Left hindlimb (tissue), 1 donor: ENCODE results near the gene NAV2.
"Not testable (repeated sequence)": the region's sequence is repeated elsewhere in the genome, so short reads cannot be mapped to it uniquely, and the experiment has no call there.

Experiments used
- DNase-seq: peaks from one replicate; pipeline ENCODE4 v3.0.0-alpha.2; 2018

Gene NAV2

DNA sequence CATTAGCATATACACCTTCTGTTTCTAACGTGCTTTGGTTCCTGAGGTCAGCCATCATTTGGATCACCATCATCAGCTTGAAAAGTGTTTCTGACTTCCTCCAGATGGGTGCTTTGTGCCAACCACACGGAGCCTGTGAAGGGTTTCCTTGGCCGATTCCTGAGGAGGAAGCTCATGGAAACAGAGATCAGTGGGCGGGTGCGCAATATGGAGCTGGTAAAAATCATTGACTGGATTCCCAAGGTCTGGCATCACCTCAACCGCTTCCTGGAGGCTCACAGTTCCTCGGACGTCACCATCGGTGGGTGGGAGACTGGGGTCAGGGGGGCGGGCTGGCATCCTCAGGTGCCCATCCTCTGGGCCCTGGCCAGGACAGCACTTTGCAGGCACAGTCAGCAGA is 392.8 kb downstream of the NAV2 start:
- no peak for DNase-seq

DNA sequence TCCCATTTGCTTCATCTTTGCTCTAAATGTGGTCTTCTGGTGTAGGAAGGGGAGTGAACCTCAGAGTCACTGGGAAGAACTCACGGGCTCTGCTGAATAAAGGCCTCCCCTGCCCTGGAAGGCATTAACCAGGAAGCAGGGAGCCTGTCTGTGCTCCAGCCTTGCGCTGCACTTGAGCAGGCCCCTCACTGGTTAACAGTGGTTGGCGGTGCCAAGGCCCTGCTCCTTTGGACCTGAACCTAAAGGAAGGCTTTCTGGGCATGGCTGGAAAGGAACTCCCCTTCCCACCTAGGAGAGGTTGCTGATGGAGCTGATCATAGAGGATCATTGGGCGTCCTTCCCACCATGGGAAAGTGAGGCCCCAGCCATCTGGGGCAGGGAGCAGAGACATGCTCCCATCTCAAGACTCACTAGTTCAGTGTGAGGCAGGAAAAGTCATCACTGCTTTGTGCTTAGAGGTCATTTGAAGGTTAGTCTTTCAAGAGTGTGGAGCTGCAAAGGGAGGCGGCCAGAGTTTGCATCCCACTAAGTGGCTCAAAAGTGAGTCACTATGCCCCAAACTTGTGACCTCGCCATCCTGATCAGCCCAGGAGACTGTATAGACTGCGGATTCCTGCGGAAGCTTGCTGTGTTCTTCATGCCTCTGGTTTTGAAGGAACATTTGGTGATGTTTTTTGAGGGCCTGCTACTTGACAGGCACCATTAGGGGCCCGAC is 397.3 kb downstream of the NAV2 start:
- DNase-seq: no peak

DNA sequence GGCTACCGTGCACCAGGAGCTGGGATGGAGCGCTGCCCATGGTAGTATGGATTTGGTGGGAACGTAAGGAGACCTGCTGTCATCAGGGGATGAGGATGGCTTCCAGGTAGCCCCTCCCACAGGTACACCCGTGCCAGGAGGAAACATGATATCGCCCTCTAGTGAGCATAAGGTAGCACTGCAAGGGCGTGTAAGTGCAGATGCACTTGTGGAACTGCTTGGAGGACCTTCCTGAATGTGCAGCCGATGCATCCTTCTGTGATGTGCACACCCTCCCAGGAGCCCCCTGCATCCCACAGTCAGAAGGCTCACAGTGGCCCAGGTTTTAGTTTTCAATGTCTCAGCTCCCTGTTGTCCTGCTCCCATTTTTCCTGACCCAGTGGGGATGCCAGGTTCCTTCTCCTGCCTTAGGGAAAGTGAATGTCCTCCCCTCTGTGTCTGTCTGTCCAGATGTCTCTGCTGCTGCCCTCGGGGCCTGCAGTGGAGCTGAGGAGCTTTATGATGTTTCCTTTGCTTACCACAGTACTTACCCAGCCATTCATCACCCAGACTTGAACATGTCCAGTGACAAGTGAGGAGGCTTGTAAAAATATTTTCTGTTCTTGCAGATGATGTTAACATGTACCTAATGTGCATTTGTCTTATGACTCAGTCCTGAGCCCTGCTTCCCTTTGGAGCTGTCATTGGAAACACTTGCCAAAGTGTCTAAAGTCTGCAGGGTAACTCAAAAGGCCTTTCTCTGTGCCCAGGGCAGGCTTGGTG is 398.5 kb downstream of the NAV2 start:
- DNase-seq: no peak

DNA sequence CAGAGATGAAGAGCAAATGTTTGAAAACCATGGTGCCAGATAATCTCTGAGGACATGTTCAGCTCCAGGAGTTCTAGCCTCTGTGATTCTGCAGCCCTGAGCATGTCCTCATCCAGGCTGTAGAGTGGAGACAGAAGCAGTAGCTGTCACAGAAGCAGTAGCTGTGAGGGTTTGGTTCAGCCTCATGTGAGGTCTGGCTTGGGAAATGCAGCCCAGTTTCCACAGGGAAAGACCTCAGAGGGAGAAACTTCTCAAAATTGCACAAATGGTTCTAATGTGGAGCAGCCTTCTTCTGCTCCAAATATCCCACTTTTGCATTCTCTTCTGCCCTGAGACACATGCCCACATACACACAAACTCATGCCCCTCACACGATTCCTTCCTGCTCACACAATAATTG is 399.2 kb downstream of the NAV2 start:
- no peak for DNase-seq

DNA sequence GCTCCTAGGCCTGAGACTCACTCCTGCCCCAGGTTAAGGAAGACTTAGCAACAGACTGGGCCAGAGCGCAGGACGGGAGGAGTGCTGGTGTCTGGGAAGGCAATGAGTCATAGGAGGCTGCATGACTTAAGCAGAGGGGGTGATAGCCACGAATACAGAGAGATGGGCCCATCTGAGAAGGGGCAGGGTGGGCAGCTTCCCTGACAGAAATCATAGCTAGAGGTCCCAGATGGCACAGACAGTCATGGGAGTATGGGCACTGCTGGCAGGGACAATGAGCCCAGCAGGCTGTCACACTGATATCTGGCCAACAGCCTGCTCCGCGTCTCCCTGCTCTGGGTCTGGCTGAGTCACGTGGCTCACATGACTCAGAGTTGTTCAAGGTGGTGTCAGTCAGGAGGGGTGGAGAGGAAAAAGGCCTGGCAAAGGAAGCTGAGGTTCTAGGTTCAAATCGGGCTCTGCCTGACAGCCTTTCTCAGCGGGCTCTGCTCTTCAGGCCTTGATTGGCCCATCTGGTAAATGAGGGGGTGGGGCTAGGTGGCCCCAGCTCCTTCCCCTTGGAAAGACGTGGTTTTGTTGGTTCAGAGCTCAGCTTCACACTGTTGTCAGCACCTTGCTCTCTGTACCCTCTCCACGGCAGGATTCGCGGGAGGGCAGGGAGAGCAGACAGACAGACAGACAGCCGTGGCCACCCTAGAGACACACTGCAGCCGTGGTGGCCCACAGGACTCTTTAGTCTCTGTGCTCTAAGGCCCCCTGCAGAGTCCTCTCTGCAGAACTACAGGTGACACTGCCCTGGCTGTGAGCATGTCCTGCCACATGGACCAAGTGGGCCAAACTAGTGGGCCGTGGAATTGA is 399.9 kb downstream of the NAV2 start:
- no peak for DNase-seq

DNA sequence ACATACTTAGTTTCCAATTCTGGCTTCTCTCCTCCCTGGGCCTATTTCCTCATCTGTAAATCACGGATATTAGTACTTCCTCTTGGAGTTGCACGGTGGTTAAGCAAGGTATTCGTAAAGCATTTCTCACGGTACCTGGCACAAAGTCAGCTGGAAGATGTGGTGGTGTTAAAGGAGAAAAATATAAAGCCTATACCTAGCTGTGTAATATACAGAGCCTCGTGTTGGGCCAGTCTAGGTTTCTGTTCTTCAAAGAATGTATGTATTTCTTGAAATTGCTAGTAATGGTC is 400.5 kb downstream of the NAV2 start:
- no peak for DNase-seq

DNA sequence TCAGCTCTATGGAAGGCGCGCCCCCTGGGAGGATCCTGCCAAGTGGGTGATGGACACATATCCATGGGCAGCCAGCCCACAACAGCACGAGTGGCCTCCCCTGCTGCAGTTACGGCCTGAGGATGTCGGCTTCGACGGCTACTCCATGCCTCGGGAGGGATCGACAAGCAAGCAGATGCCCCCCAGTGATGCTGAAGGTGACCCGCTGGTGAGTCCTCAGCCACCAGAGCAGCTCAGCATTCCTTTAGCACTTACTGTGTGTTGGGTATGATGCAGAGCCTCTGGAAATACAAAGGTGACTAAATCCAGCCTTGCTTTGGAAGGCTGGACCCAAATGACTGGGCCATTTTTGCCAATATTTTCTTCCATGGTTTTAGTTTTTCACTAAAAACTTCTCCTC is 402.0 kb downstream of the NAV2 start:
- DNase-seq: no peak

DNA sequence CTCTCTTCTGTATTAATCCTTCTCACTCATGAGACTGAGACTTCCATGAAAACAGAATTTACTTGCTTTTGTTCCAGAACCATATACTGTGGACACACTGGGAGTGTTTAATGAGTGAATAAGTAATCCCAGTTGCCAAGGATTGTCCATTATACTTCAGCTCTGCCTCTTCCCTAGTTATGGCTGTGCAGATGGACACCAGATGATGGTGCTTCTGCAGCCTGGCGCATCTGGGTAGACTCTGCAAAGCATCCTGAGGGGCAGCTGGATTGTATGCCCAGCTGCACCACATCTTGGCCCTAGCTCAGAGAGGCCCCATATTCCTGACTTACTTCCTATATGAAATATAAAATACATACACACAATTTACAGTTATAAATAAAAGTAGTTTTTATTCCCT is 404.2 kb downstream of the NAV2 start:
- DNase-seq: no peak

DNA sequence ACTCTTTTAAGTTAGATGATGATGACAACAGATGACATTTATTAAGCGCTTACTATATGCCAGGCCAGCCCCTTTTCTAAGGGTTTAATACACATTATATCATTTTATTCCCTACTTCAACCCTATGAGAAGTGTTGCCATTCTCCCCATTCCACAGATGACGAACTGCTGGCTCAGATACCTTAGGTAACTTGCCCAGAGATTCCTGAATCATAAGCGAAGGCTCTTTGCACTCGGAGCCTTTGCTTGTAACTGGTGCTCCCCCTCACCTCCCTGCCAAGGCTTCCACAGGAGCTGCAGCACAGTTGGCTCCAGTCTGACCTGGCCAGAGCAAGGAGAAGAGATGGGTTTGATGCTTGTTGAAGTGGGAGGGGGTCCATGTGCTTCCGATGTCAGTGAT is 404.7 kb downstream of the NAV2 start:
- DNase-seq: no peak

DNA sequence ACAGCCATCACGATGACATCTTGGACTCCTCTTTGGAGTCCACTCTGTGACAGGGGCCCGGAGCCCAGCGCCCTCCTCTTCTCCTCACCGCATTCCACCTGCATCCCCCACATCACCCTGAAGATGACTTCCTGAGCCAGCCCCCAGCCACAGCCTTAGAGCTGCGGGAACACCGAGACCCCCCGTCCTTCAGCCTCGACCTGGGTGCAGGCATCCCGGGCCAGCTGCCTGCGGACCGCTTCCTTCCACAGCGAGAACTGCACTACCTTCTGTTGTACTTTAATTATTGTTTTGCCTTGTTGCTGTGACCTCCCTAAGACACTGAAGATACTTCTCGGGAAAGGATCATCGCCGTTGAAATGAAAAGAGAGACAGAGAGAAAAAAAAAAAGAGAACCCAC is 405.6 kb downstream of the NAV2 start:
- no peak for DNase-seq

DNA sequence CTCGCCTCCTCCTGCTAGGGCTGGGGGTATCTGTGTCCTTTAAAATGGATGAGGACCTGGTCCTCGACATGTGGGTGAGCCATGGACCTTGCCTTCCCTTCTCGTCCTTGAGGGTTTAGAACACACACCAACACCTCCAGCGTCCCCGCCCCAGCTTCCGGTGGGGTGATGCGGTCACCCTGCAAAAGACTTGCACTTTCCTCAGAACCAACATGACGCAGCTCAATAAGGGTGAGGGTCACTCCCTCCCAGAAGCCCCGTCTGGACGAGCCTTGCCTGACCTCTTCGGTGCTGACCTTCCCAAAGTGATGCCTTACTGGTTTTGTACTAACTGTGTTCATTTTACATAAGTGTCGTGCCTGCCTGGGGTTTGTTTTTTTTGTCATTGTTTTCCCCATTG is 406.7 kb downstream of the NAV2 start:
- no peak for DNase-seq

DNA sequence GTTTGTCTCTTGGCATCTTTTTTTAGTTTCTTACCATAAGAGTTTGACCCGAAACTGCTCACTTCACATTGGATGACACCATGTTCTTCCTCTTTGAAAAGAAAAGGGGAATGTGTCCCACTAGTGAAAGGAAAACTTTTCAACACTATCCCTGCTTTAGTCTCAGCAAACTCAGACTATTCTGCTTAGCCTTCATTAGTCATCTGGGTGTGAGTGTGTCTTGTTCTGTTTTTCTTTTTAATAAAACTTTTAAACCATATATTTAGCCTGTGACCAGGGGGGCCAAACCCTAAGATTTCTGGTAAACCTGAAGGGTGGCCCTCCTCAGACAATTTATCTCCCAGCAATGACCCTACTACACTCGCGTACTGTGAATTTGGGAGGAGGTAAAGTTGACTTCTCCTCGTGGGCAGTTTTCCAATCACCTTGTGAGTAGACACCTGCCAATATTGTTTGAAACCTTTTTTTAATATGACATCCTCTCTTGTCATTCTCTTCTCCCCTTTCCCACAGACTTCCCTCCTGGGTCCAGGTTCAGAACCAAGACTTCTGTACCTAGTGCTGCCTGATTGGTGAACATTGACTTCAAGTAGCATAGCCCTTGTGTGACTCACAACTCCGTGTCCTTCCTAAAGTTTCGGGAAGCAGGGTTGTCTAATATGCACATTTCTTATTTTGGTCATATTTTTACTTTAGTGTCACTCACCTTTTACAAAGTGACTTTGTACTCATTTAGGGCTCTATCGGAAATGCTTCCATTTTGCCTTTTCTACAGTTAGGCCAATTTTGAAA is 407.7 kb downstream of the NAV2 start:
- DNase-seq: no peak

DNA sequence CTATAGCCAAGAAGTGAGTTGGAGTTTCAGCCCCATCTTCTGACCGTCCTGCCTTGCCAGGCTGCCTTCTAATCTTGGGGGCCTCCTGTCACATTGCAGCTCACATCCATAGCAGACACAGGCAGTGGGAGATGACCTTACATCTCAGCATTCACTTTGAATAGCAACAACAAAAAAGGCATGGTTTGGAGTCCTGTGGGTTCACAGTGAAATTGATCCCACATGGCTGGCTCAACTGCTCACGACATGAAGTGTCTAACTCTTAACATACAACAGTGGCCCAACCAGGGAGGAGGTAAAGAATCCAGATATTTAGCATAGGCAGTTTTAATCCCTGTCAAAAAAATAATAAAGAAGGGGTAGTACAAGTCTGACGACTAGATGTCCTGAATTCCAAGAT is 409.5 kb downstream of the NAV2 start:
- DNase-seq: no peak

DNA sequence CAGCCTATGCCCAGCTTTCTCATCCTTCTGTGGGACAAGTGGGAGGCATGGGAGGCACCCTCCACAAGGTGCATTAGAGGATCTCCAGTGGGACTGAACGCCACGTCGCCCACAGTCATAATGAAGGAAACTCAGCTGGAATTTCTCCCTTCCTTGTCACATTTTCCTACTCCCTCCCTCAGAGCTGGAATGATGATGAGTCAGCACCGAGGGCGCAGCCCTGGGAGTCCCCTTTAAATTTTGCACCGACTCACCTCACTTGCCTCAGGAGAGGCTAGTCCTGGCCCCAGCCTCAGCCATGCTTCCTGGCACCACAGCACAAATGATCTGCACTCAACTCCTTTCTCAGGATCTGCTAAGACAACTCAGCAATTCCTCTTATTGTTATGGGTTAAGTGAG is 413.3 kb downstream of the NAV2 start:
- no peak for DNase-seq

DNA sequence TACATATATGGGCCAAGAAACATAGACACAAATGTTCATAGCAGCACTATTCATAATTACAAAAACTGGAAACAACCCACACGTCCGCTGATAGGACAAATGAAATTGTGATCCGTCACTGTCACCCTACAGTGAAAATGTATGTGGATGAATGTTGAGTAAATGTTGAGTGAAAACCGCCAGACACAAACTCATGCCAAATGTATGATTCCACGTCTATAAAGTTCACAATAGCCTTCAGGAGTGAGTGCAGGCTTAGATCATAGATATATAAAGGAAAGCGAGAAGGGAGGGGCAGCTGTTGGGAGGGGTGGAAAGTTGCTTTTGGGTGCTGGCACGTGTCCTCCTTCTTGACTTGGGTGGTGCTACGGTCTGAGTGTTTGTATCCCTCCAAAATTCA is 414.1 kb downstream of the NAV2 start:
- DNase-seq: no peak

DNA sequence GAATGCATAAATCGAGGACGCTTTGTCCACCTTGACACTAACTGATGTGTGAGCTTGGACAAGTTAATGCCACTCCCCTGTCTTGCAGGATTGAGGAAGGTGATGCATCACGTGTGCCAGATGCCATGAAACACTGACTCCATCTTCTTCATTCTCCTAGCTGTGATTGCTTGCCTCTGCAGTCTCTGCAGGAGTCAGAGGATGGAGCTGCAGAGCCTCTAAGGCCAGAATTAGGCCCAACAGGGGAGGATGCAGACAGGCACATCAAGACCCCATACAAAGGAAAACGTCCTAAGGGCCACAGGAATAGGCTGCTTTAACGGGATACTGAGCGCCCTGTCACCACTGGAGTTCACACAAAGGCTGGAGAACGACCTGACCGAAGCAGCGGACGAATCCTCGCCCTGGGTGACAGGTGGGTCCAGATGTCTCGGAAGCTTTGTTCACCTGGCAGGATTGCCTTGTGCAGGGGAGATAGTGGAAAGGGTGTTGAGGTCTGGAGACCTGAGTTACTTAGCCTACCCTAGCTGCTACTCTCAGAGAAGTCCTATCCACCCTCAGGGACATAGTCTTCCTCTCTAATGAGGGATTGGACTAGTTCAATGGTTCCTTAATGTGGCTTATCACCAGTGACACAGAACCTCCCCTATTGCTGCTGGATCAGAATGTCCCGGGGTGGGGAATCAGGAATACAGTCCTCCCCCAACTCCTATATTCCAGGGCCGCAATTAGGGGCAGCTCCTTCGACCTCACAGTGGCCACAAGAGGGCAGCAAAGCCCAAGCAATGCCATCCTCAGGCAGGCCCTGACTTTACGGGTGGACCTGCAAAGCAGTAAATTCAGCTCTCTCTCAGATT is 415.3 kb downstream of the NAV2 start:
- peak; percentile 64 for DNase-seq

DNA sequence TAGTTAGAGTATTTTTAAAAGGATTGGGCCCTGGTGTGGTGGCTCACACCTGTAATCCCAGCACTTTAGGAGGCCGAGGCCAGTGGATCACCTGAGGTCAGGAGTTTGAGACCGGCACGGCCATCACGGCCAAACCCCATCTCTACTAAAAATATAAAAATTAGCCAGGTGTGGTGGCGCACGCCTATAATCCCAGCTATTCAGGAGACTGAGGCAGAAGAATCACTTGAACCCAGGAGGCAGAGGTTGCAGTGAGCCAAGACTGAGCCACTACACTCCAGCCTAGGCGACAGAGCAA is 415.8 kb downstream of the NAV2 start:
- not testable (repeated sequence) for DNase-seq

DNA sequence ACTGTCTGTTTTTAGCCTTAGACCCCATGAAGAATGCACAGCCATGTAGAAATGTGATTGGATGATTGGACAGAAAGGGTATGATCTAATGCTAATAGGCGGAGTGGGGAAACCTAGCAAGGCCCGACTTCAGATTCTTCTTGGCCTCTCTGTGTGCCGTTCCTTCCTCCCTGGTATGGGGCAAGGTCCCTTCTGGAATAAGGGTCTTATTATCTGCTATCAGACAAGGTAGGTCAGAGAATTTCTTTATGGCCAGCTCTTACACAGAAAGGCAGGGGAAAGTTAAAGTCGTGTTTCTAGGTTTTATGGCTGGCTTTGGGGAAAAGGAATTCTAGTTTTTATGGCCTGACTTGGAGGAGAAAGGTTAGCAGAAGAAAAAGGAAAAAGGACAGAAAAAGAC is 417.0 kb downstream of the NAV2 start:
- DNase-seq: no peak

DNA sequence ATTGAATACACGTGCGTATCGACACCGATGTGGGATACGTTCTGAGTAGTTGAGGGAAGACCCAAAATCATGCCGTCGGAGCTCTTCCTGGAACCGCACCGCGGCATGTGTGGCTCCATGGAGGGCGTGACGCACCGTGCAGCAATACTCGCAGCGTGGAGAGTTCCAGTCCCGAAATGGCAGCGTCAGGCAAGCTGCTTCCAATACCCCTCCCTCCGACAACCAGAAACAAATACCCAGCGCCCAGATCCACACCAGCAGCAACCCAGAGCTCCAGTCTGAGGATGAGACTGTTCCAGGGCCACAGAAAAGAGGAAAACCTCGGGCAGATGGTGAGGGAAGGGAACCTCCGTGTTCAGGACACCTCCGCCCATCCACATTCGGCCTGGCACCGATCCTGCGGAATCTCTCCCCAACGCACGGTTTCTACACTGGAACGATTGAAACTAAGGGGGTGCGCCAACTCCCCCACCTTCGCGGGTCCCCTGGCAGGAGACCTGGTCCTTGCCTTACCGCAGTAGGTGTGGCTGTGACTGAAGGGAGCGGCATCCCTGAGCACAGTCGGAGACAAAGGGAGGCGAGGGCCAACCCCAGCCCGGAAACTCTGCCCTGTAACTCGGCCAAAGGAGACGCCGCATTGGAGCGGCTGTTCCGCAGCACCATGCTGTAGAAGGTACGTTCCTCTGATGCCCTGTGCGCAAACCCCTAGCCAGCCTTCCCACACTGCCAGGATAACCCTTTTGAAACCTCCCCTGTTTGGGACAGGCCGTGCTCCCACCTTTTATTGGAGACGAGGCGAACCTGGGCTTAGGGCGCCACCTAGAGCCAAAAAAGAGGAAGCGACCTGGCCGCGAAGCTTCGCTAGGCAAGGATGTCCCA is 419.4 kb downstream of the NAV2 start:
- DNase-seq: peak; percentile 60

DNA sequence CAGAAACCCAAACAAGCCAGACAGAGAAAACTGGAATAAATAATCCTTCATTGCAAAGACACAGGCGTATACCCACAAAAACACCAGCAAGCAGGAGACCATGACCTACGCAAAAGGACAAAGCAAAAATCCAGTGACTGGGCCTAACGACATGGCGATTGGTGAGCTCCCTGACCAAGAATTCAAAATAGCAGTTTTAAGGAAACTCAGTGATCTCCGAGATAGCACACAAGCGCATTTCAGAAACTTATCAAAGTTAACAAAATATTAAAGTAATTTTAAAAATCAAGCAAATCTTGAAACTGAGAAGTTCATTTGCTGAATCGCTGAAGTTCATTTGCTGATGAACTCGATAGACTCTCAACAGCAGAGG is 420.0 kb downstream of the NAV2 start:
- no peak for DNase-seq

DNA sequence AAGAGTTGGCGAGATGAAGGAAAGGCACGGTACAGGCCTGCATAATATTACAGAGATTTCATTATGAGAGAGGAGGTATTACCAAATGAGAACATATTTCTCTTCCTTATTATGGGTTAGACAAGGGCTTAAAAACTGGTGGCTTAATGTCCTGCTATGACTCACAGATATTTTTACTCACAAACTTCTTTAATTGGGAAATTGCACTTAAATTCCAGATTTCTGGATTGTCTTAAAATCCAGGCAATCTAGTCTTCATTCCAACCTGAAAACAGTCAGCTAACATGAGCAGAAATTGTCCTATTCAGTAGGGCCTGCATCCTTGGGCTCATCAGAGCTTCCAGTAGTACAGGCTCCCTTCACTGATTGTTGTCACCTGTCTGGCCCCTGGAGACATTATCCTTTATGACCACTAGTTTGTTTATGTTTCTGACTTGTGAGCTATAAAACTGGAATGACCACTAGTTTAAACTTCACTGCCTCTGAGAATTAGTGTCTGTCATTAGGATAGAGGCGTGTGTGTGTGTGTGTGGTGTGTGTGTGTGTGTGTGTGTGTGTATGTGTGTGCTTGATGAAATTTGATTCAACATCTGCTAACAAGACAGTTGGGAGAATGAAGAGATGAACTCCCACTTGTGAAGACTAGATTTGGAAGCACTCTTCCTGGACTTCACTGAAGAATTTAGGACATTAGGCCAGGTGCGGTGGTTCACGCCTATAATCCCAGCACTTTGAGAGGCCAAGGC is 422.5 kb downstream of the NAV2 start:
- DNase-seq: no peak
